HG02588 (cell line): ENCODE data around the gene AGO4.
"Not testable (repeated sequence)": the region's sequence is repeated elsewhere in the genome, so short reads cannot be mapped to it uniquely, and the experiment has no call there.

ENCODE experiments used
- ATAC-seq: cut with Tn5 transposase; IDR thresholded peaks from one replicate; pipeline ENCODE4 v1.9.1; 2021; ENCODE audit warnings: mild to moderate bottlenecking, moderate library complexity; ENCODE audit not compliant: unreplicated experiment

AGO4 gene

DNA sequence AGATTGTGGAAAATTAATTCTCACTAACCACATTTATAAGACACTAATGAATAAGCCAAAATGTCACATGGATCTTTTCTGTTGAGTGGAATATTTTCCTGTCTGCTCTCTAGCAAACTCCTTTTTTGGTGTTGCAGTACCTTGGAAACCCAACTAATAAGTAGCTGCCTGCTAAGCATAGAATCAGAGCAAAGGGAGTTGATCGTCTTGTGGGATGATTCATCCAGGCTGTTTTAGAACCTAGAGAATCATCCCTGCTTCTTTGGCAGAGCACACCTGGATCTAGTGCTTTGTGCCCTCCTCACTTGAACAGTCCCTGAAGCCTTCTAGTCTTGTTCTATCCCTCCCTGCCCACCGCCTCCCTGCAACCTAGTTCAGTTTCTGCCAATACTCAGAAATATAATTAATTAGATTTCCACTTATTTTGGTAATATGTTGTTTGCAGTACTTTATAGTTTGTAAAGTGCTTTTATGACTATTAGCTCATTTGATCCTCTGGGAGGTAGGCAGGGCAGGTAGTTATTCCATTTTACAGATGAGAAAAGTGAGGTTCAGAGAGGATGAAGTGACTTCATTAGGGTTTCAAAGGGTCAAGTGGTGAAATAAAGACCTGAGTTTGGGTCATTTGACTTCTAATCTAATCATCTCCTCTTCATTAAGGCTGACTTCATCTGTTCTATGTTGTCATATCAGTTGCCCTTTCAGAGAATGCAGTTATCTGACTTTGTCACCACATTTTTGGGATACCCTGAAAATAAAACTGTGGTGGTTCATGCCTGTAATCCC, 2.5 kb downstream of the AGO4 start:
- no peak for ATAC-seq

DNA sequence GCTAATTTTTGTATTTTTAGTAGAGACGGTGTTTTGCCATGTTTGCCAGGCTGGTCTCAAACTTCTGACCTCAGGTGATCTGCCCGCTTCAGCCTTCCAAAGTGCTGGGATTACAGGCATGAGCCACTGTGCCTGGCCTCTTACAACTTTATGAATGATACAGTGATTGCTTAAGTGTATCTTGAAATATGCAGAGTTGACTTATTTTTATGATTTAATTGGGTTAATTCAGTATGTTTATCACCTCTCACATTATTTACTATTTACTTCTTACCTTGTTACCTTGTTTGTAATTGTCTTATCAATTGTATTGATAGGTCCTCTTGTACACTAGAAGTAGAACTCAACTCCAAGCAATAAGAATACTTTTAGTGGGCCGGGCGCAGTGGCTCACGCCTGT, 4.9 kb downstream of the AGO4 start:
- not testable (repeated sequence) for ATAC-seq

DNA sequence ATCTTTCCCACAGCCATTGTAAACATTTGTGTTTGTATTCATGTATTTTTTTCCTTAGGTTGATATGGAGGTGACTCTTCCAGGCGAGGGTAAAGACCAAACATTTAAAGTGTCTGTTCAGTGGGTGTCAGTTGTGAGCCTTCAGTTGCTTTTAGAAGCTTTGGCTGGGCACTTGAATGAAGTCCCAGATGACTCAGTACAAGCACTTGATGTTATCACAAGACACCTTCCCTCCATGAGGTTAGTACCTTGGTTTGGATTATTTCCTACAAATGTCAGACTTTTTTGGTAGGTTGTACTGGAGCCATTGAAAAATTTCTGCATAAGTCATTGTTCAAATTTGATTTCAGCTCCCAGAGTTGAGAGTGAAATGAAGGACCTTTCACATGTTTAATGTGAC, 17.4 kb downstream of the AGO4 start:
- ATAC-seq, result no peak

DNA sequence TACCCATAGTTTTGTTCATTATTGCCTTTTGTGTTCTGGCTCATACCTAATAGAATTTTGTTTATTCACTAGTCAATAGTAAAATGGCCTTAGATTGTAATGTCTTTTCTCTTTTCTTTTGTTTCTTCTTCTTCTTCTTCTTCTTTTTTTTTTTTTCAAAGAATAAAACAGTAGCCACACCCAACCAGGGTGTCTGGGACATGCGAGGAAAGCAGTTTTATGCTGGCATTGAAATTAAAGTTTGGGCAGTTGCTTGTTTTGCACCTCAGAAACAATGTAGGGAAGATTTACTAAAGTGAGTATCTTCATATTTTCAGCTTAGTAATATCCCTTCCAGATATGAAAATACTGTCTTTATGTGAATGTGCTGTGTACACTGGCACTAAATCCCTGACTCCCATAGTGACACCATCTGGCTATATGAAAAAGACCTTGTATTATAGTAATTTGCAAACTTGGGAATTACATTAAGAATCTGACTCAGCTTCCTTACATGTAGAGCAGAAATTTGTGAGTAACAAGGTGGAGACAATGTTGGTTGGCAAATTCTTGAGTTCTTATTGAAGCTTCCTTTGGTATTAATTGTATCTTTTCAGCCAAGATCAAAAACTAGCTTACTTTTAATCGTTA, 24.6 kb downstream of the AGO4 start:
- ATAC-seq, result no peak

DNA sequence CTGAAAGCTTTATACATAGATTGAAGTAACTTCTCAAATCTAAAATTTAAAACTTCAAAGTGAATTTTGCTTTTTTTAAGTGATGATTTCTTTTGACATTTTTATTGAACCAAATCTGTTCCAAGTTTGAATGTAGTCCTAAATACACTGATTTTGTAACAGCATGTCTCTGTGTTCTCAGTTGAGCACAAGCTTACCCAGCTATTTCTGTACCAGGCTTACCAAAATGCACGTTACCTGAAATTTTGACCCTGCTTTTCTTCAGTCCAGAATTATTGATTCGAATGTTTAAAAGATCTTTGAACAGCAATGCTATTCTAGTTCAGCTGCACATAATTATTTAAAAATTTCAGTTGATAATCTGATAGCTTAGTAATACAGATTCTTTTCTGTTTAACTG, 25.6 kb downstream of the AGO4 start:
- ATAC-seq, result no peak

DNA sequence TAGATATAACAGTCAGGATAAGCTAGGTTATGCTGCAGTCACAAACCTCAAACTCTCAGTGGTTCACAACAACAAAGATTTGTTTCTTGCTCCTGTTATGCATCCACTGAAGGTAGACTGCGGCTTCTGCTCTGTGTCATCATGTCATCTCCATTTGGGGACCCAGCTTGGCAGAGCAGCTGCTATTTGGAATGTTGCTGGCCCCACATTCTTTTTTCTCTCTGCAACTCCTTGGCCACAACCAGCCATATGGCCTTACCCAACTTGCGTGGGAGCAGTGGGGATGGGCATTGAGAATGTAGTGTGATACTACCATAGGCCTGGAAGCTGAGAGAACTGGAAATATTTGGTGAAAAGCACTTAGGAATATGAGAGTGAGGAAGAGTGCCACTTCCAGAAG, 26.4 kb downstream of the AGO4 start:
- ATAC-seq, result no peak

DNA sequence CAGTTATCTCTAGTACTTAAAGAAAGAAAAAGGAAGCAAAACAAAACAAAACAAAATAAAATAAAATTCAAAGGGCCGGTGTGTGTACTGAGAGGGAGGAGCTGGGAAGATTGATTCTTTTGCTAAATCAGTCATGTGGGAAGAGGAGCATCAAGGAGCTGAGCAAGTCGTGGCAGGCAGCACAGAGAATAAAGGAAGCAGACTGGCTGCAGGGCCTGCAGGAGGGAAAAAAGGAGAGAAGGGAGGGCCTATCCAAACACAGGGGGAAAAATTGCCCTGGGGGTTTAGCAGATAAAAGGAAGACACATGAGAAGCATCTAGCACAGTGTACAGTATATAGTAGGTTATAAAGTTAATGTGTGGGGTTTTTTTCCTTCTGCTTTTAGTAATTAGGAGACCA, 27.6 kb downstream of the AGO4 start:
- ATAC-seq, result no peak

DNA sequence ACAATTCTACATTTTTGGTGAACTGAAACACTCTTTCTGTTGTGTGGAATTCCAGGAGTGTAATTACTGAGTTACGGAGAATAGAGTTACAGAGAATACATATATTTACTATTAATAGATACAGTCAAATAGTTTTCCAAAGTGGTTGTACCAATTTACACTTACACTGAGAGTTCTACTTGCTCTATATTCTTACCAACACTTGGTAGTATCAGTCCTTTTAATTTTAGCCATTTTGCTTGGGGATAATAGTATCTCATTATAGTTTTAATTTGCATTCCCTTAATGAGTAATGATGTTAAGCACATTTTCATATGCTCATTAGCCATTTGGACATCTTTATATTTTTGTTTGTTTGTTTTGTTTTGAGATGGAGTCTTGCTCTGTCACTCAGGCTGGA, 28.9 kb downstream of the AGO4 start:
- no peak for ATAC-seq

DNA sequence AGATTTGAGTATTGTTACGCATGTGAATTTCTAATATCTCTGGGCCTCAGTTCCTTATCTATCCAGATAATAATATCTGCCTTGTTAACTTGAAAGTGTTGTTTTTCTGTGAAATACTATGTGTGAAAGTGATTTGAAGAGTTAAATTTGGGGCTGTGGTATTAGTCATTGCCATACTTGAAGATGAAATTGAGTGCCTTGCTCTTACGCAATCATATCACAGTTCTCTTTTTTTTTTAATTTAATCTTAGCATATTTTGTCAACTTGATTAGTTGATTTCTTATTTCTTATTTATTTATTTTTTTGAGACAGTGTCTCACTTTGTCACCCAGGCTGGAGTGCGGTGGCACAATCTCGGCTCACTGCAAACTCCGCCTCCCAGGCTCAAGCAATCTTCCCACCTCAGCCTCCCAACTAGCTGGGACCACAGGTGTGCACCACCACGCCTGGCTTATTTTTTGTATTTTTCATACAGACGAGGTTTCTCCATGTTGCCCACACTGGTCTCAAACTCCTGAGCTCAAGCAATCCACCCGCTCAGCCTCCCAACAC, 31.0 kb downstream of the AGO4 start:
- ATAC-seq, result no peak

DNA sequence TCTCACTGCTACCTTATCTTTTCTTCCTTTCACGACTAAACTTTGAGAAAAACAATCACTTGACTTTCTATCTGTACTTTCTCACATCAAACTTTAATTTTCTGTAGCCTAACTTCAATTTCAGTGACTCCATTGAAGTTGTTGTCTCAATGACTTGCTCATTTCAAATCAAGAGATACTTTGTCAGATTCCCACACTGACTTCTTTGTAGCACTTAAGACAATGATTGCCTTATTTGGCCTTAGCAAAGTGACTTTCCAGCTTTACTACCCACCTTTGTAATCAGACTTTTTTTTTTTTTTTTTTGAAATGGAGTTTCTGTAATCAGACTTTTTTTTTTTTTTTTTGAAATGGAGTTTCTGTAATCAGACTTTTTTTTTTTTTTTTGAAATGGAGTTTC, 37.0 kb downstream of the AGO4 start:
- no peak for ATAC-seq

DNA sequence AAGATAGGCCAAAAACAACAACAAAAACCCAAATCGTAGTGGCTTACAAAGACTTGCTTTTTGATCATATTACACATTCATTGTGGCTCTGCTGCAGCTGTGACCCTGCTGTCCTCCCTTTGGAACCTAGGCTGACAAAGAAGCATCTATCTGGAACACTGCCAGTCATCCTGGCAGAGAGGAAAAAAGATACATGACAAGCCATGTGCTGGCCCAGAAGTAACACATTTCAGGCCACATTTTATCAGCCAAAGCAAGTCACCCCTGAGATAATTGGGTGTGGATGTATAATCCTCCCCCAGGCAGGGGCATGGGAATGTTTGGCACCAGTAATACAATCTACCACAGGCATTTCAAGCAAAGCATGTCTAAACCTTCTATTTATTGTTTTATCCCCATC, 38.0 kb downstream of the AGO4 start:
- ATAC-seq, result no peak

DNA sequence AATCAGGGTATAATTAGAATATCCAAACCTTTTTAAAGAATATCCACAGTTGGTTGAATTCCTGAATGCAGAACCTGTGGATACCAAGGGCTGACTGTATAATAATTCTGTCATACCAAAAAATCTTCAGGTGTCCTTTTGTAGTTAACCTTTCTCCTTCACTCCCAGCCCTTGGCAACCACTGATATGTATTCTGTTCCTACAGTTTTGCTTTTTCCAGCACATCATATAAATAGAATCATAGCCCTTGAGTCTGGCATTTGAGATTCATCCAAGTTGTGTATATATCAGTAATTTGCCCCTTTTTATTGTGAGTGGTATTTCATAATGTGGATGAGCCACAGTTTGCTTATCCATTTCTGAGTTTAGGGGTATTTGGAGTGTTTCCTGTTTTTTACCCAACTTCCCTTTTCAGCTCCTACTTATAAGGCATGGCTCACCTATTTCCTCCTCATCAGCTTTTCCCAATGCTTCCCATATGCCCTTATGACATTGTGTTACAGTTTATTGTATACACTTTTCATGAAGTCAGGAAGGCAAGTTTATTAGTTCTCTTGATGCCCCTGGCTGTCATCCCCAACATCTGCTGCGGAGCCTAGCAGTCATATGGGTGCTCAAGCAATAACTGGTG, 40.2 kb downstream of the AGO4 start:
- no peak for ATAC-seq

DNA sequence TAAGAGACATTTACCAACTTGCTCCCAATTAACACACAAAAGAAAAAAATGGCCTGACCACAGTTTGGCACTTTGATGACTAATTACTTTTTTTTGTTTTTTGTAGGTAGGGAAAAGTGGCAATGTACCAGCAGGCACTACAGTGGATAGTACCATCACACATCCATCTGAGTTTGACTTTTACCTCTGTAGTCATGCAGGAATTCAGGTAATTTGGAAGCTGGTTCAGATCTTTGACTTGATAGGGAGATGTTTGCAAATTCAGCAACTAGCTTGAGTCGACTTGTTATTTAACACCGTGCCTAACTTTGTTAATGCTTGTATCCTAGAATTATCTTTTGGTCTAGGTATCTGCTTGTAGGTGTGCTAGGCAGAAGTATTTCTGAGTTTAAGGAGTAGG, 42.2 kb downstream of the AGO4 start:
- ATAC-seq, result no peak

DNA sequence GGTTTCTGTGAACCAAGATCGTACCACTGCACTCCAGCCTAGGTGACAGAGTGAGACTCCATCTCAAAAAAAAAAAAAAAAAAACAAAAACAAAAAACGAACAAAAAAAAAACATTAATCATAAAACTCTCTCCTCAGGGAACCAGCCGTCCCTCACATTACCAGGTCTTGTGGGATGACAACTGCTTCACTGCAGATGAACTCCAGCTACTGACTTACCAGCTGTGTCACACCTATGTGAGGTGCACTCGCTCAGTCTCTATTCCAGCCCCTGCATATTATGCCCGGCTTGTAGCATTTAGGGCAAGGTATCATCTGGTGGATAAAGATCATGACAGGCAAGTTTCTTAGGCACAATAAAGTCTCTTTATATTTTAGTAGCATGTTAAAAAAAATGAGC, 42.9 kb downstream of the AGO4 start:
- no peak for ATAC-seq

DNA sequence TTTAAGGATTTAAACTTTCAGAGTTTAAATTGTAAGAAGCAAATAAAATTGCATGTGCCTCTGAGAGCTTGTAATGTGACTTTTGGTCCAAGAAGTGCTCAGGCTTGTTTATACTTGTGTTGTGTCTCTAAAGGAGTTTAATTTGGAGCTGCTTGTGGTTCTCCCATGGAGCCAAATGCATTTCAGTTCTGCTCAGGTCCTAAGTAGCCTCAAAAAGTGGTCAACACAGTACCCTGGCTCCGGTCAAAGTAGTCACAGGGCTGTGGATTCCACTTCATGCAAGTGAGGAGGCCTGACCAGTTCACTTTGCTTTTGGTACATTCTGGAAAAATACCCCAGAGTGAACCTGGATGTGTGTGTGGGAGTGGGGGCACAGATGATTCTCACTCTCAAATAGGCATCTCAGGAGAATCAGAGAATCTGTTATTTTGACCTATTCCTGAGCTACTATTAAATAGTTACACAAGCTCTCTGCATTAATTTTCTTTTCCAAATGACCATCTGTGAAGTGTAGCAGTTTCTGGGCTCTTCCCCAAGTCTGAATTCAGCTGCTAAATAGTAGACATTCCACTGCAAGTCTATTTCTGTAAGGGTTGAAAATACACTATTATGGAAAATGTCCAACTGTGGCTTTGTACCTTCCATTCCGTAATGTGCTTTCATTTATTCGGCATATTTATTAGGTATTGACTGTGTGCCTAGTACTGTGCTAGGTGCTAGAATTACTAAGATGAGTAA, 43.5 kb downstream of the AGO4 start:
- ATAC-seq, result no peak

DNA sequence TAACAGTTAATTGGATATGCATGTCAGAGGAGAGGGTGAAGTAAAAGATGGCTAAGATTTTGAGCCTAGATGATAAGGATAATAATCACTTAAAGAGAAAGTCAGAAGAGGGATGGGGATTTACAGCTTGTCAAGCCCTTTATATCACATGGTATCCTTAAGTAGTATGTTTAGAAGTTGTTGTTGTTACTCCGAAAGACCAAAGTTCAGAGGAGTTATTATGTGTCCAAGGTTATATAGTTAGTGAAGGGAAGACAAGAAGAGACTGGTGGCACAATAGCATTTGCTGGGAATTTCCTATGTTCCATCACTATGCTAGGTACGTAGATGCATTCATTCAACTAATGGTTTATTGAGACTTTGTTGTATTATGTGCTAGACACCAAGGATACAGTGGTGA, 44.4 kb downstream of the AGO4 start:
- no peak for ATAC-seq

DNA sequence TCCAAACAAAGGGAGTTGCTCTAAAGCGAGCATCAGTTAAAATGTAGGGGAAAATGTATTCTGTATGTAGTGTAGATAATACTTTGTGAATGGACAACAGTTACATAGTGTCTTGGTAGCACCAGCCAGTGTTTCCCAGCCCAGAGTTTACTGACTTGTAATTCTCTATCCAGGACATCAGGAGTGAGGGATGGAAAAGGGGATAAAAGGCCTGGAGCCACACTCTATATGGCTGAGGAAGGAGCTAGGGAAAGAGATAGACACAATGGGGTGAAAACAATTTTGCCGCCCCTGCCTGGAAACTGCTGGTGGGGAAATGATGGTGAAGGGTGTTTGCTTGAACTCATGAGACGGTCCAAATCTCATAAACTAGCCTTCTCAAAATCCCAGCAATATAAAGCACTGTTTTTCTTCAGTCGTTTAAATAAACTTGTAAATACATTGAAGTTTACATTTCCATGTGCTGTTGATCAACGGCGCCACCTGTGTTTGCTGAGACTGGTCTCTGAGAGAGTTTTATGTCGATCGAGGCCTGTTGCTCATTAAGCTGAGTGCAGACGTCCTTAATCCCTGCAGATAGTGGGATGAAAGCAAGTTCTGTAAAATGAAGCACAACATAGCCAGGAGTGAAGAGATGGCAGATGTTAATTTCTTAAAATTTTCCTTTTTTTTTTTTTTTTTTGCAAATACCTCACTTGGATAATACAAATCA, 47.3 kb downstream of the AGO4 start:
- ATAC-seq, result no peak

DNA sequence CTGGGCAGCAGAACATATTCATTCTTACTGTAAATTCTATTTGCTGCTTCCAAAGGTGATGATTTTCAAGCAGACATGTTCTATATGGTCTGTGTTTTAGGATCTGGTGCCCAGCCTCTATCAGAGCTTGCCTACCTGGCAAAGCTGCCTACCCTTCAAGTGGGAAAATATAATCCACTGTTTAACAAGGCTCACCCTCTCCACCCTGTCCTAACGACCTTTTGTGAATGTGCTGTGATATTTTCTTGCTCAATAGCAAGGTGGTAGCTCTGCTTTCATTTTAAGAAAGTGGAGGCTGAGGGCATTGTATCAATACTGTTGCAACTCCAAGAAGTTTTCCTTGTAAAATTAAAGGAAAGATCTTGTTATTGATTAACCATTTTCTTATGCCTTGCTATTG, 49.1 kb downstream of the AGO4 start:
- ATAC-seq, result no peak

DNA sequence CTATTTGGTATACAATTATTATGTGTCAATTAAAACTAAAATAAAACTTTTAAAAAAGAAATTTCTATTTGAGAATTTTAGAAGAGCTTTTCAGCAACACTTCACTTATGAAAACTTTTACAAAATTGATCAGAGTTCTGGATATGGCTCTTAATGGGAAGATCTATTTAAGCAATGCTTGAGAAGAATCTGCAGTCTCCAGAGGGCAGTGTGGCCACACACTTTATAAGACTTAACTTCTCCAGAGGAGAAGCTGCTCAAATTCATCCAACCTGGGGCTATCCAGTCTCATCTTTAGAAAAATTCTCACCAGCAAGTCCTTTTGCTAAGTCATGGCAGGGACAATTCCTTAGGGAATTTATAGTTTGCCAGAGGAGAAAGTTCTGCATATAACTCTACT, 50.0 kb downstream of the AGO4 start:
- no peak for ATAC-seq

DNA sequence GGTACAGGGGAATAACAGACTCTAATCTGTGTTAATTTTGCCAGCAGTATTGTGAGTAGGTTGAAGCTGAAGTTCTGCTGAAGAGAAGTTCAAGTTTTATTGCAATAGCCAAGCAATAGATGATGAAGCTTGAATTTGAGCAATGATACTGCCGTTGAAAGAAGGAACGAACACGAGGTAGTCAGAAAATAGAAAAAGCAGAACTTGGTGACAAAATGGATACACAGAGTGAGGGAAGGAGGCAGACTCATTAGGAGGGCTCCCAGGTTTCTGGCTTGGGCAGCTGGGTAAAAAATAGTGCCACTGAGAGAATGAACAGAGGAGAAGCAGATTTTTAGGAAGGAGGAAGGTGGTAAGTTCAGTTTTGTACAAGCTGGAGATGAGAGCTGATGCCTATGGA, 52.9 kb downstream of the AGO4 start:
- ATAC-seq, result no peak

DNA sequence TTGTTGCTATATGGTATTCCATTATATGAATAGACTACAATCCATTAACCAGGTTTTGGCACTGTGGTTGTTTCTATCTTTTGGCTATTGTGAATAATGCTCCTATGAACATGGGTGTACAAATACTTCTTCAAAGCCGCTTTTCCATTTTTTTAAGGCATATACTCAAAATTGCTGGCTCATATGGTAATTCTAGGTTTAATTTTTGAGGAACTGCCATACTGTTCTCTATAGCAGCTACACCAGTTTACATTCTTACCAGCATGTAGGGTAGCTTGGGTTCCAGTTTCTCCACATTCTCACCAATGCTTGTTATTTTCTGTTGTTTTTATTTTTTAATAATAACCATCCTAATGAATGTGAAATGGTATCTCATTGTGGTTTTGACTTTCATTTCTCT, 55.3 kb downstream of the AGO4 start:
- no peak for ATAC-seq
